Karpas-422 (cell line): ENCODE results near the gene RFLNA. TPM values are rescaled to one million over a fixed set of nuclear protein-coding genes. Genes with fewer than 3 reads are reported as not detected.

Source experiments
- DNase-seq: peaks from one replicate; pipeline ENCODE4 v3.0.0-alpha.2; 2015
- H2AFZ ChIP-seq: fragments of 200-600 bp; sonication (generic); 2 replicates; pipeline ENCODE4 v1.6.1; 2014; ENCODE audit warnings: antibody characterized with exemption, low read length, mixed read lengths
- H3K27ac ChIP-seq: fragments of 200-600 bp; sonication (generic); 2 replicates; pipeline ENCODE4 v1.5.1; 2014; ENCODE audit warnings: mild to moderate bottlenecking, low read length, moderate library complexity
- H3K27me3 ChIP-seq: fragments of 200-600 bp; sonication (generic); 2 replicates; pipeline ENCODE4 v1.6.1; 2014; ENCODE audit warnings: low read length, mixed read lengths
- H3K36me3 ChIP-seq: fragments of 200-600 bp; sonication (generic); 2 replicates; pipeline ENCODE4 v1.6.1; 2014; ENCODE audit warnings: low read length, mixed read lengths; ENCODE audit not compliant: insufficient read depth
- H3K4me1 ChIP-seq: fragments of 200-600 bp; sonication (generic); 2 replicates; pipeline ENCODE4 v1.6.1; 2014; ENCODE audit warnings: mild to moderate bottlenecking, low read length, mixed read lengths
- H3K4me2 ChIP-seq: fragments of 200-600 bp; sonication (generic); 2 replicates; pipeline ENCODE4 v1.6.1; 2014; ENCODE audit warnings: low read length, low read depth, mild to moderate bottlenecking; ENCODE audit not compliant: poor library complexity, severe bottlenecking
- H3K4me3 ChIP-seq: fragments of 200-600 bp; sonication (generic); 2 replicates; pipeline ENCODE4 v1.5.1; 2014; ENCODE audit warnings: mild to moderate bottlenecking, antibody characterized with exemption, low read length, mixed read lengths
- H3K79me2 ChIP-seq: fragments of 200-600 bp; sonication (generic); 2 replicates; pipeline ENCODE4 v1.6.1; 2014; ENCODE audit warnings: mild to moderate bottlenecking, low read length, mixed read lengths
- H3K9ac ChIP-seq: fragments of 200-600 bp; sonication (generic); 2 replicates; pipeline ENCODE4 v1.6.0; 2014; ENCODE audit warnings: low read length
- H3K9me2 ChIP-seq: fragments of 200-600 bp; sonication (generic), shearing (Covaris generic); replicated peaks from 2 replicates; pipeline ENCODE4 v1.6.0; 2014; ENCODE audit warnings: mild to moderate bottlenecking, low read length, moderate library complexity; ENCODE audit not compliant: insufficient read depth
- H3K9me3 ChIP-seq: fragments of 300-700, 200-600 bp; sonication (generic); 2 replicates; pipeline ENCODE4 v1.6.1; 2014; ENCODE audit warnings: low read length, mixed read lengths
- H4K20me1 ChIP-seq: fragments of 200-600 bp; sonication (generic); 2 replicates; pipeline ENCODE4 v1.6.1; 2014; ENCODE audit warnings: mild to moderate bottlenecking, antibody characterized with exemption, low read length, low read depth; ENCODE audit not compliant: insufficient read depth
- total RNA-seq: library from RNA; depleted of rRNA; stranded (reverse); fragments of >200 nt; shearing (Covaris generic); gene quantifications from 2 replicates; pipeline ENCODE4 v1.2.3, GENCODE V29; 2014; ENCODE audit warnings: low replicate concordance; rRNA removed

Gene RFLNA
- total RNA-seq: not detected in 2 replicates

- no peak within 1 kb of the TSS for H3K9ac ChIP-seq
- no peak within 1 kb of the TSS for H2AFZ ChIP-seq
- H3K27ac ChIP-seq: no peak within 1 kb of the TSS
- no peaks in the 10 kb centered on the region for H3K9me3 ChIP-seq
- H3K36me3 ChIP-seq: no peaks in the 10 kb centered on the region
- no peak within 1 kb of the TSS for H3K4me3 ChIP-seq
- H4K20me1 ChIP-seq: 0 out of 2 replicates have a peak, but pooled peaks cover 7% of the 10 kb centered on the region
- no peaks in the 10 kb centered on the region for H3K9me2 ChIP-seq
- no peak within 1 kb of the TSS for H3K4me2 ChIP-seq
- DNase-seq: no peak
- no peaks in the 10 kb centered on the region for H3K27me3 ChIP-seq
- no peaks in the 10 kb centered on the region for H3K4me1 ChIP-seq
- no peaks in the 10 kb centered on the region for H3K79me2 ChIP-seq
Observed at GRCh38 chr12:124294780-124295341, at the start of gene RFLNA. RFLNA (plus strand) TSS chr12:124295093; CDS start chr12:124295430, 337 bp downstream.

DNA sequence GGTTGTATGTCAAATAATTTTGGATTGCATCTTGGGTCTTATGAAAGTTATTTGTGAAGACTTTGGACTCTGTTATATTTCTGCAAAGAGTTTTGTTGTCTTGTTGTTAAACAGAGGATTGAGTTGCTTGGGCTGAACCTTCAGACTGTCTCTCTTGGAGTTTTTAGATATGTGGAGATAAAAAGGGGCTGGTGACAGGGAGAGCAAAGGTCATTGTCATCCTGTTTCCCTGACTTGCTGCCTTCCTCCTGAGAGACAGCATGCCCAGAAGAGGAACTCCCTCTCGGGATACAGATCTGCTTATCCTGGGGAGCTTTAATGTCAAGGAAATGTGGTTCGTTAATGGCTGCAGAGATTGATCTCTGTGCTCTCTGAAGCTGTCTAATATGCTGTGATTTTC is 47.6 kb upstream of the RFLNA start:
- H3K9me2 ChIP-seq: no peaks in the 10 kb centered on the region
- H4K20me1 ChIP-seq: no peaks in the 10 kb centered on the region
- no peak overlapping the region for H3K4me3 ChIP-seq
- no peak overlapping the region for H2AFZ ChIP-seq
- H3K36me3 ChIP-seq: no peaks in the 10 kb centered on the region
- H3K9me3 ChIP-seq: no peaks in the 10 kb centered on the region
- H3K27ac ChIP-seq: no peak overlapping the region
- peaks cover 7% of the 10 kb centered on the region for H3K4me1 ChIP-seq
- no peak overlapping the region for H3K4me2 ChIP-seq
- no peak for DNase-seq
- no peaks in the 10 kb centered on the region for H3K79me2 ChIP-seq
- no peaks in the 10 kb centered on the region for H3K27me3 ChIP-seq
- no peak overlapping the region for H3K9ac ChIP-seq

DNA sequence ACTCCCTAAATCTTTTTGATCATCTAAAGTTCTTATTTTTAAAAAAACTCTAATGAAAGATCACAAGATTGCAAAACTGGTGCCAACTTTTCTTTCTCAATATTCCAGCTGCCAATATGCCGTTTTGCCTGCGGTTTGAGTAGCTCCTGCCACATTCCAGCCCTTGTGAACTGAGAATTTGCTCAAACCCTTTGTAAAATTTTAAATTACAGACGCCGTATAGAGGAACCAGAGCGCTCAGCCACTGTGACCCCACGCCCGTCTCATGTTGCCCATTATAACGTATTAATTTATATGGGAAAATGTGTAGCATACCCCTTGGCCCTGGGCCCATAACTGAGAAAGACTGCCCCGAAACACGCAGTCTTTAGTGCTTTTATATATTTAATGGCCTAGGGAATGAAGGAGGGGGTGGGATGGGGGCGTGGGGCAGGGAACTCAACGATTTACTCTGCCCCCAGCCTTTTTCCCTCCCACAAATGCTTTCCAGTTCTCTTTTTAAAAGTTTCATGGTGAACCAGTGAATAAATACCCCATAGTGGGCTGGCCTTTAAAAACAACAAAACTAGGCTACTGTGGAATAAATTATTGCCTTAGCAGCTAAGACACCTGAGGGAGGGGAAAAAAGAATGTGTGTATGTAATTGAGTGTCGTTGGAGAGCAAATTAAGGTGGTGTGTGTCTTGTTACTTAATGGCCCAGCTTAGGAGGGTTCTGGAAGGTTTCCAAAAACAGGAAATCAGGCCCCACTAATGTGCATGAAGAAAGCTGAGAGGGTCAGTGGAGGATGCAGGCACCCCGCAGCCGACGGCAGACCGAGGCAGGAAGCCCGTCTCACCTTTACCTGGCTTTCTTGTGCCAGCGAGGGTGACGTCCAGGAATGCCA is 45.7 kb upstream of the RFLNA start:
- no peak overlapping the region for H3K27ac ChIP-seq
- no peaks in the 10 kb centered on the region for H3K9me2 ChIP-seq

GRCh38 chr12:124251186-124251585 is 43.7 kb upstream of the RFLNA start:
- Histone ChIP-seq H3K36me3 (no peaks in the 10 kb centered on the region), H3K27me3 (no peaks in the 10 kb centered on the region), H3K9me2 (no peaks in the 10 kb centered on the region), H4K20me1 (no peaks in the 10 kb centered on the region), H3K27ac (no peak overlapping the region), H3K79me2 (no peaks in the 10 kb centered on the region), H3K9ac (no peak overlapping the region), H3K4me2 (no peak overlapping the region), H3K9me3 (no peaks in the 10 kb centered on the region), H3K4me1 (peaks cover 7% of the 10 kb centered on the region), H3K4me3 (no peak overlapping the region), H2AFZ (no peak overlapping the region)
- no peak for DNase-seq

More for the DNA sequence above, 45.7 kb upstream of the RFLNA start:
- Histone ChIP-seq H3K4me1 (peaks cover 7% of the 10 kb centered on the region), H3K9me3 (no peaks in the 10 kb centered on the region), H3K4me3 (no peak overlapping the region), H3K79me2 (no peaks in the 10 kb centered on the region), H3K4me2 (no peak overlapping the region), H3K36me3 (no peaks in the 10 kb centered on the region), H3K27me3 (no peaks in the 10 kb centered on the region), H4K20me1 (no peaks in the 10 kb centered on the region), H3K9ac (no peak overlapping the region), H2AFZ (no peak overlapping the region)
- no peak for DNase-seq

- Histone ChIP-seq H3K9me2 (no peaks in the 10 kb centered on the region), H3K36me3 (no peaks in the 10 kb centered on the region), H3K27ac (no peak overlapping the region), H3K4me3 (no peak overlapping the region), H3K4me1 (no peaks in the 10 kb centered on the region), H3K9ac (no peak overlapping the region), H4K20me1 (no peaks in the 10 kb centered on the region), H2AFZ (no peak overlapping the region), H3K79me2 (no peaks in the 10 kb centered on the region), H3K9me3 (no peaks in the 10 kb centered on the region), H3K27me3 (no peaks in the 10 kb centered on the region), H3K4me2 (no peak overlapping the region)
- DNase-seq: no peak
Observed at GRCh38 chr12:124252964-124253363, 41.9 kb upstream of the RFLNA start.

DNA sequence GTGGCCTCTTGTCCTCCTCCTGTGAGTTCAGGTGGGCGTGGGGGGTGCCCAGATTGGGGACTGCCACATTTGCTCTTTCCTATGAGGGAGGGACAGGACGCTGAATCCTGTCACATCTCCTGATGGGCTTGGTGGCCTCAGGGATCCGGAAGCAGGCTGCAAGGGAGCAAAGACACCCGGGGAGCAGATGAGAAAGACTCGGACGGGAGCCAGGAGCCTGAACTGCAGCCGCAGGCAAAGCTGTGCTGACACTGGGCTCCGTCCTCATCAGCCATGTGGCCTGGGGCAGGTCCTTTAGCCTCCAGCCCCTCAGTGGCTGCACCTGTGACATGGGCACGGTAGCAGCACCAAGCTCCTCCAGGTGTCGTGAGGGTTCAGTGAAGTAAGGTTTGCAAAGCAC is 40.8 kb upstream of the RFLNA start:
- no peaks in the 10 kb centered on the region for H3K9me3 ChIP-seq
- no peak overlapping the region for H3K27ac ChIP-seq
- no peaks in the 10 kb centered on the region for H3K9me2 ChIP-seq
- DNase-seq: no peak
- no peaks in the 10 kb centered on the region for H3K36me3 ChIP-seq
- no peaks in the 10 kb centered on the region for H4K20me1 ChIP-seq
- no peak overlapping the region for H3K9ac ChIP-seq
- no peaks in the 10 kb centered on the region for H3K27me3 ChIP-seq
- H2AFZ ChIP-seq: no peak overlapping the region
- no peaks in the 10 kb centered on the region for H3K4me1 ChIP-seq
- no peaks in the 10 kb centered on the region for H3K79me2 ChIP-seq
- H3K4me2 ChIP-seq: no peak overlapping the region
- no peak overlapping the region for H3K4me3 ChIP-seq

- H3K79me2 ChIP-seq: no peaks in the 10 kb centered on the region
- H3K36me3 ChIP-seq: no peaks in the 10 kb centered on the region
- no peak overlapping the region for H3K4me2 ChIP-seq
- no peaks in the 10 kb centered on the region for H3K27me3 ChIP-seq
- no peaks in the 10 kb centered on the region for H3K4me1 ChIP-seq
- no peak overlapping the region for H2AFZ ChIP-seq
- H3K9me3 ChIP-seq: no peaks in the 10 kb centered on the region
- H3K27ac ChIP-seq: no peak overlapping the region
- DNase-seq: no peak
- no peaks in the 10 kb centered on the region for H4K20me1 ChIP-seq
- no peaks in the 10 kb centered on the region for H3K9me2 ChIP-seq
- H3K4me3 ChIP-seq: no peak overlapping the region
- no peak overlapping the region for H3K9ac ChIP-seq
Observed at GRCh38 chr12:124259154-124260066, 35.5 kb upstream of the RFLNA start.

- no peaks in the 10 kb centered on the region for H3K9me3 ChIP-seq
- no peak overlapping the region for H3K4me3 ChIP-seq
- H3K27me3 ChIP-seq: no peaks in the 10 kb centered on the region
- no peak overlapping the region for H3K9ac ChIP-seq
- H3K27ac ChIP-seq: no peak overlapping the region
- no peak overlapping the region for H3K4me2 ChIP-seq
- H3K36me3 ChIP-seq: no peaks in the 10 kb centered on the region
- DNase-seq: no peak
- H3K79me2 ChIP-seq: no peaks in the 10 kb centered on the region
- no peak overlapping the region for H2AFZ ChIP-seq
- H3K9me2 ChIP-seq: no peaks in the 10 kb centered on the region
- H4K20me1 ChIP-seq: no peaks in the 10 kb centered on the region
- H3K4me1 ChIP-seq: no peaks in the 10 kb centered on the region
Observed at GRCh38 chr12:124261885-124262284, 33.0 kb upstream of the RFLNA start.
